ENCODE measurements around the gene NRIP2.

GRCh38 chr12:2842948-2843347 is 8.1 kb upstream of the NRIP2 start:
- TF ChIP-seq PATZ1 (CRISPR knock-in tag; IDR thresholded peaks at IDR 0.05; ENCODE audit: borderline replicate concordance): no peak
- no peak for TF ChIP-seq POU6F1 (CRISPR knock-in tag; IDR thresholded peaks at IDR 0.05; ENCODE audit: borderline replicate concordance, low read depth)
- TF ChIP-seq ISL1 (CRISPR knock-in tag; IDR thresholded peaks at IDR 0.05): no peak
- no peak for TF ChIP-seq SNAI2 (CRISPR knock-in tag; IDR thresholded peaks at IDR 0.05)
- no peak for TF ChIP-seq CSRNP3 (CRISPR knock-in tag; IDR thresholded peaks at IDR 0.05)
- no peak for TF ChIP-seq ESRRG (CRISPR knock-in tag; IDR thresholded peaks at IDR 0.05)
- TF ChIP-seq ZNF70 (CRISPR knock-in tag; IDR thresholded peaks at IDR 0.05): no peak
- no peak for TF ChIP-seq CSDC2 (CRISPR knock-in tag; IDR thresholded peaks at IDR 0.05)
- no peak for TF ChIP-seq TCF4 (CRISPR knock-in tag; IDR thresholded peaks at IDR 0.05; ENCODE audit: borderline replicate concordance)
- TF ChIP-seq ZFP3 (CRISPR knock-in tag; IDR thresholded peaks at IDR 0.05): no peak
- no peak for TF ChIP-seq OSR1 (CRISPR knock-in tag; IDR thresholded peaks at IDR 0.05)
- no peak for TF ChIP-seq ARNTL (CRISPR knock-in tag; IDR thresholded peaks at IDR 0.05; ENCODE audit: borderline replicate concordance, low read depth)
